PFSK-1 (cell line): ENCODE measurements around the gene CYP3A5.

Source experiments
- POLR2AphosphoS5 ChIP-seq: IDR thresholded peaks from 2 replicates; pipeline ENCODE4 v1.6.1; 2012; ENCODE audit warnings: low read depth, mild to moderate bottlenecking, control low read depth, low read length, moderate library complexity
- SIN3A ChIP-seq: IDR thresholded peaks from 2 replicates; pipeline ENCODE4 v1.6.1; 2012; ENCODE audit warnings: mild to moderate bottlenecking, low read length, moderate library complexity, borderline replicate concordance; ENCODE audit not compliant: insufficient read depth
- TAF1 ChIP-seq: IDR thresholded peaks from 2 replicates; pipeline ENCODE4 v1.6.1; 2012; ENCODE audit warnings: low read length, control low read depth, borderline replicate concordance; ENCODE audit not compliant: insufficient read depth
- TF ChIP-seq, protein P1 (sequence below), 2 experiments: IDR thresholded peaks; 2 replicates each; pipeline versions ENCODE4 v1.6.1 to v1.8.0; 2011 to 2012; ENCODE audit warnings: low read depth in 2 of 2, low read length in 2 of 2, control low read depth in 1 of 2, inconsistent platforms in 1 of 2, mild to moderate bottlenecking in 1 of 2, moderate library complexity in 1 of 2; ENCODE audit not compliant: insufficient read depth in 1 of 2

DNA sequence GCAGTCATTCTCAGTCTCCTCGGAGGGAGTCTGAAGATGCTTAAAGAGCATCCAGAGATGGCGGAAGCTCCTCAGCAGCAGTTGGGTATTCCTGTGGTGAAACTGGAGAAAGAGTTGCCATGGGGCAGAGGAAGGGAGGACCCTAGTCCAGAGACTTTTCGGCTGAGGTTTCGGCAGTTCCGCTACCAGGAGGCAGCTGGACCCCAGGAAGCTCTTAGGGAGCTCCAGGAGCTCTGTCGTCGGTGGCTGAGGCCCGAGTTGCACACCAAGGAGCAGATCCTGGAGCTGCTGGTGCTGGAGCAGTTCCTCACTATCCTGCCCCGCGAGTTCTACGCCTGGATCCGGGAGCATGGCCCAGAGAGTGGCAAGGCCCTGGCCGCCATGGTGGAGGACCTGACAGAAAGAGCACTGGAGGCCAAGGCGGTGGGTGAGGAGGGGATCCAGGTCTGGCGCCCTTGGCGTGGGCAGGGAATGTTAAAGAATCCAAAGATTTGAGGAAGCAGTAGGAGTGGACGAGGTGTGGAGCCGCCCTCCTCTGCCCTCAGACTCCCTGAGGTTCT is 60.1 kb downstream of the CYP3A5 start:
- no peak for TF ChIP-seq POLR2AphosphoS5
- no peak for TF ChIP-seq SIN3A
- TF ChIP-seq, protein P1, sequence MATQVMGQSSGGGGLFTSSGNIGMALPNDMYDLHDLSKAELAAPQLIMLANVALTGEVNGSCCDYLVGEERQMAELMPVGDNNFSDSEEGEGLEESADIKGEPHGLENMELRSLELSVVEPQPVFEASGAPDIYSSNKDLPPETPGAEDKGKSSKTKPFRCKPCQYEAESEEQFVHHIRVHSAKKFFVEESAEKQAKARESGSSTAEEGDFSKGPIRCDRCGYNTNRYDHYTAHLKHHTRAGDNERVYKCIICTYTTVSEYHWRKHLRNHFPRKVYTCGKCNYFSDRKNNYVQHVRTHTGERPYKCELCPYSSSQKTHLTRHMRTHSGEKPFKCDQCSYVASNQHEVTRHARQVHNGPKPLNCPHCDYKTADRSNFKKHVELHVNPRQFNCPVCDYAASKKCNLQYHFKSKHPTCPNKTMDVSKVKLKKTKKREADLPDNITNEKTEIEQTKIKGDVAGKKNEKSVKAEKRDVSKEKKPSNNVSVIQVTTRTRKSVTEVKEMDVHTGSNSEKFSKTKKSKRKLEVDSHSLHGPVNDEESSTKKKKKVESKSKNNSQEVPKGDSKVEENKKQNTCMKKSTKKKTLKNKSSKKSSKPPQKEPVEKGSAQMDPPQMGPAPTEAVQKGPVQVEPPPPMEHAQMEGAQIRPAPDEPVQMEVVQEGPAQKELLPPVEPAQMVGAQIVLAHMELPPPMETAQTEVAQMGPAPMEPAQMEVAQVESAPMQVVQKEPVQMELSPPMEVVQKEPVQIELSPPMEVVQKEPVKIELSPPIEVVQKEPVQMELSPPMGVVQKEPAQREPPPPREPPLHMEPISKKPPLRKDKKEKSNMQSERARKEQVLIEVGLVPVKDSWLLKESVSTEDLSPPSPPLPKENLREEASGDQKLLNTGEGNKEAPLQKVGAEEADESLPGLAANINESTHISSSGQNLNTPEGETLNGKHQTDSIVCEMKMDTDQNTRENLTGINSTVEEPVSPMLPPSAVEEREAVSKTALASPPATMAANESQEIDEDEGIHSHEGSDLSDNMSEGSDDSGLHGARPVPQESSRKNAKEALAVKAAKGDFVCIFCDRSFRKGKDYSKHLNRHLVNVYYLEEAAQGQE (IDR thresholded peaks at IDR 0.05; ENCODE audit: insufficient read depth in 1 of 2, low read depth in 2 of 2, low read length in 2 of 2): no peak
- no peak for TF ChIP-seq TAF1
